H9 (cell line): ENCODE measurements around the gene CYP26A1. TPM values are rescaled to one million over a fixed set of nuclear protein-coding genes. Genes with fewer than 3 reads are reported as not detected.
A peak's percentile ranks its signal among the peaks of the same experiment; 100 is the strongest.

ENCODE experiments used
- DNase-seq: peaks from one replicate; pipeline ENCODE4 v3.0.0-alpha.2; 2017
- H2AFZ ChIP-seq: one replicate; pipeline ENCODE4 v1.6.1; 2013; ENCODE audit warnings: mild to moderate bottlenecking, low read length, control low read depth, moderate library complexity
- H2AK5ac ChIP-seq: 2 replicates; pipeline ENCODE4 v1.6.1; 2013; ENCODE audit warnings: low read length, control low read depth, mixed read lengths; ENCODE audit not compliant: insufficient read length
- H2BK120ac ChIP-seq: one replicate; pipeline ENCODE4 v1.6.1; 2013; ENCODE audit warnings: low read depth, mild to moderate bottlenecking, low read length, control low read depth, inconsistent platforms; ENCODE audit not compliant: poor library complexity, severe bottlenecking
- H2BK12ac ChIP-seq: 2 replicates; pipeline ENCODE4 v1.6.1; 2013; ENCODE audit warnings: low read length, control low read depth, mixed read lengths, low read depth; ENCODE audit not compliant: insufficient read length
- H2BK15ac ChIP-seq: 2 replicates; pipeline ENCODE4 v1.6.1; 2013; ENCODE audit warnings: low read depth, low read length, control low read depth
- H2BK20ac ChIP-seq: one replicate; pipeline ENCODE4 v1.6.1; 2013; ENCODE audit warnings: low read depth, mild to moderate bottlenecking, low read length, control low read depth, inconsistent platforms; ENCODE audit not compliant: poor library complexity, severe bottlenecking
- H2BK5ac ChIP-seq: 2 replicates; pipeline ENCODE4 v1.6.1; 2013; ENCODE audit warnings: low read length, control low read depth, mixed read lengths; ENCODE audit not compliant: insufficient read length
- H3K14ac ChIP-seq: 2 replicates; pipeline ENCODE4 v1.6.1; 2013; ENCODE audit warnings: low read length, control low read depth; ENCODE audit not compliant: insufficient read depth
- H3K18ac ChIP-seq: 2 replicates; pipeline ENCODE4 v1.6.1; 2013; ENCODE audit warnings: low read depth, mild to moderate bottlenecking, mixed read lengths, low read length, control low read depth; ENCODE audit not compliant: insufficient read length
- H3K23ac ChIP-seq: 2 replicates; pipeline ENCODE4 v1.6.1; 2013; ENCODE audit warnings: low read length, control low read depth, mixed read lengths, low read depth; ENCODE audit not compliant: insufficient read length
- H3K23me2 ChIP-seq: 2 replicates; pipeline ENCODE4 v1.6.1; 2013; ENCODE audit warnings: low read depth, mild to moderate bottlenecking, mixed read lengths, low read length, control low read depth; ENCODE audit not compliant: insufficient read length, poor library complexity, severe bottlenecking
- H3K27ac ChIP-seq: 2 replicates; pipeline ENCODE4 v1.5.1; 2013; ENCODE audit warnings: low read length, control low read depth, mixed read lengths, low read depth; ENCODE audit not compliant: insufficient read length
- H3K27me3 ChIP-seq: 2 replicates; pipeline ENCODE4 v1.6.1; 2013; ENCODE audit warnings: low read length, control low read depth, inconsistent platforms; ENCODE audit not compliant: insufficient read depth
- H3K4ac ChIP-seq: 2 replicates; pipeline ENCODE4 v1.6.1; 2013; ENCODE audit warnings: low read depth, mild to moderate bottlenecking, control low read depth, inconsistent platforms, low read length, moderate library complexity
- H3K4me1 ChIP-seq: 2 replicates; pipeline ENCODE4 v1.6.1; 2013; ENCODE audit warnings: low read length, control low read depth, inconsistent platforms; ENCODE audit not compliant: insufficient read depth
- H3K4me2 ChIP-seq: 2 replicates; pipeline ENCODE4 v1.6.1; 2013; ENCODE audit warnings: low read length, control low read depth, mixed read lengths; ENCODE audit not compliant: insufficient read length, insufficient read depth
- H3K56ac ChIP-seq: 2 replicates; pipeline ENCODE4 v1.6.1; 2013; ENCODE audit warnings: low read depth, mild to moderate bottlenecking, mixed read lengths, low read length, control low read depth; ENCODE audit not compliant: insufficient read length
- H3K79me1 ChIP-seq: 2 replicates; pipeline ENCODE4 v1.6.1; 2013; ENCODE audit warnings: low read depth, mild to moderate bottlenecking, moderate library complexity, low read length, control low read depth, inconsistent platforms; ENCODE audit not compliant: insufficient read depth, poor library complexity, severe bottlenecking
- H3K79me2 ChIP-seq: 2 replicates; pipeline ENCODE4 v1.6.1; 2013; ENCODE audit warnings: low read length, control low read depth, inconsistent platforms; ENCODE audit not compliant: insufficient read depth
- H3K9ac ChIP-seq: 2 replicates; pipeline ENCODE4 v1.6.1; 2013; ENCODE audit warnings: low read length, control low read depth, mixed read lengths; ENCODE audit not compliant: insufficient read length; ENCODE audit errors: extremely low read depth
- H3K9me3 ChIP-seq: one replicate; pipeline ENCODE4 v1.6.1; 2013; ENCODE audit warnings: low read depth, low read length, inconsistent platforms; ENCODE audit not compliant: control insufficient read depth
- H3T11ph ChIP-seq: one replicate; pipeline ENCODE4 v1.6.1; 2013; ENCODE audit warnings: mild to moderate bottlenecking, low read length, control low read depth, inconsistent platforms
- H4K20me1 ChIP-seq: one replicate; pipeline ENCODE4 v1.6.1; 2013; ENCODE audit not compliant: control insufficient read depth, insufficient read length, insufficient read depth
- H4K5ac ChIP-seq: 2 replicates; pipeline ENCODE4 v1.6.1; 2013; ENCODE audit warnings: low read depth, mild to moderate bottlenecking, mixed read lengths, low read length, control low read depth; ENCODE audit not compliant: insufficient read length
- H4K8ac ChIP-seq: replicated peaks from 2 replicates; pipeline ENCODE4 v1.6.1; 2013; ENCODE audit warnings: low read length, control low read depth, mixed read lengths, low read depth; ENCODE audit not compliant: insufficient read length
- H4K91ac ChIP-seq: 2 replicates; pipeline ENCODE4 v1.6.1; 2013; ENCODE audit warnings: low read depth, mild to moderate bottlenecking, moderate library complexity, mixed read lengths, low read length, control low read depth; ENCODE audit not compliant: insufficient read length
- H3K27ac Mint-ChIP-seq, 3 experiments: 2 replicates in 2 of 3; 3 replicates in 1 of 3; pipeline ENCODE4 v1.8.0; 2020 to 2021; ENCODE audit warnings: mixed read lengths in 3 of 3, mild to moderate bottlenecking in 1 of 3, moderate library complexity in 1 of 3
- H3K27me3 Mint-ChIP-seq: 2 replicates; pipeline ENCODE4 v1.8.0; 2021; ENCODE audit warnings: low read depth, mild to moderate bottlenecking, moderate library complexity, mixed read lengths
- H3K36me3 Mint-ChIP-seq, 3 experiments: 2 replicates in 2 of 3; 3 replicates in 1 of 3; pipeline ENCODE4 v1.8.0; 2020 to 2021; ENCODE audit warnings: low read depth in 3 of 3, mixed read lengths in 3 of 3; ENCODE audit not compliant: insufficient read depth in 1 of 3
- H3K4me1 Mint-ChIP-seq, 2 experiments: 2 replicates each; pipeline ENCODE4 v1.8.0; 2020; ENCODE audit warnings: mixed read lengths in 2 of 2
- H3K4me3 Mint-ChIP-seq, 2 experiments: 2 replicates in 1 of 2; 3 replicates in 1 of 2; pipeline ENCODE4 v1.8.0; 2020 to 2021; ENCODE audit warnings: mild to moderate bottlenecking in 2 of 2, mixed read lengths in 2 of 2, moderate library complexity in 1 of 2
- H3K9me3 Mint-ChIP-seq, 2 experiments: 2 replicates in 1 of 2; 3 replicates in 1 of 2; pipeline ENCODE4 v1.8.0; 2020; ENCODE audit warnings: mild to moderate bottlenecking in 2 of 2, mixed read lengths in 2 of 2, moderate library complexity in 1 of 2
- CTCF ChIP-seq: fragments of 200-600 bp; sonication (generic); conservative IDR thresholded peaks from 3 replicates; pipeline ENCODE4 v1.8.0; 2021; ENCODE audit warnings: antibody characterized with exemption, mild to moderate bottlenecking
- whole genome bisulfite sequencing: extraction: QIAGEN DNeasy Blood & Tissue Kit; methylation state at CpG from one replicate; pipeline ENCODE4 v1.1.7; 2013; ENCODE audit warnings: missing lambda C conversion rate, low lambda C conversion rate, mixed read lengths; ENCODE audit not compliant: insufficient read length; ENCODE audit errors: extremely low coverage; 5-methylcytosine and 5-hydroxymethylcytosine counted together
- total RNA-seq: library from RNA; stranded (reverse); gene quantifications from 2 replicates; pipeline ENCODE4 v1.2.1, GENCODE V29; 2021

CYP26A1 gene
- total RNA-seq, 1 experiment from 2014 or later = 72.1 TPM

- H3K79me1 ChIP-seq = no peaks in the 10 kb centered on the region
- H3K18ac ChIP-seq = no peak overlapping the region
- no peak for DNase-seq
- no peak for TF ChIP-seq CTCF
- peaks cover 96% of the 10 kb centered on the region for H3K27me3 ChIP-seq
- no peaks in the 10 kb centered on the region for H3K9me3 ChIP-seq
- no peak overlapping the region for H3K9ac ChIP-seq
- H3K23me2 ChIP-seq = peaks cover 30% of the 10 kb centered on the region
- no peaks in the 10 kb centered on the region for H3K79me2 ChIP-seq
- no peak overlapping the region for H3T11ph ChIP-seq
- H3K27me3 Mint-ChIP-seq = peaks cover 97% of the 10 kb centered on the region
- H2BK20ac ChIP-seq = no peak overlapping the region
- no peak overlapping the region for H3K14ac ChIP-seq
- H3K4me1 Mint-ChIP-seq = peaks cover 41 to 53% of the 10 kb centered on the region in 2 experiments
- no peak overlapping the region for H4K8ac ChIP-seq
- H3K4ac ChIP-seq = no peak overlapping the region
- H2AK5ac ChIP-seq = no peak overlapping the region
- no peak overlapping the region for H4K91ac ChIP-seq
- no CpG with 5 or more reads among the region's 5 CpGs for WGBS
- H3K36me3 Mint-ChIP-seq = peaks cover 0 to 18% (median 15%) of the 10 kb centered on the region in 3 experiments; a peak in 6 of 7 replicates
- H3K4me1 ChIP-seq = no peaks in the 10 kb centered on the region
- H2AFZ ChIP-seq = no peak overlapping the region
- H4K20me1 ChIP-seq = no peaks in the 10 kb centered on the region
- H3K9me3 Mint-ChIP-seq = peaks cover 3 to 9% of the 10 kb centered on the region in 2 experiments; a peak in 3 of 5 replicates
- H3K4me2 ChIP-seq = no peak overlapping the region
- no peak overlapping the region for H4K5ac ChIP-seq
- H3K27ac ChIP-seq = no peak overlapping the region
- no peak overlapping the region for H2BK5ac ChIP-seq
- H3K27ac Mint-ChIP-seq = no peak overlapping the region
- H3K4me3 Mint-ChIP-seq = peak overlapping the region; percentile 34 to 67
- H2BK12ac ChIP-seq = no peak overlapping the region
- H2BK120ac ChIP-seq = no peak overlapping the region
- H2BK15ac ChIP-seq = no peak overlapping the region
- H3K56ac ChIP-seq = no peak overlapping the region
- H3K23ac ChIP-seq = no peak overlapping the region
These were observed 3.1 kb upstream of the CYP26A1 start for GRCh38 chr10:93070378-93071176.
